Prostate gland (tissue), 1 donor: ENCODE measurements around the gene AP3D1.

Experiments used
- POLR2A ChIP-seq: fragments of 450-650 bp; IDR thresholded peaks from one replicate; pipeline ENCODE4 v1.6.1; 2016; ENCODE audit warnings: antibody characterized with exemption, mild to moderate bottlenecking
- POLR2AphosphoS5 ChIP-seq: sonication (generic); formaldehyde crosslinking; IDR thresholded peaks from one replicate; pipeline ENCODE4 v1.6.1; 2017; ENCODE audit warnings: antibody characterized with exemption

GRCh38 chr19:2096480-2097202 is 54.7 kb downstream of the AP3D1 start, which contains the start of gene IZUMO4:
- TF ChIP-seq POLR2A (peak; percentile 59), POLR2AphosphoS5 (peak; percentile 69)
